ENCODE measurements around the gene MIB2. TPM values are rescaled to one million over a fixed set of nuclear protein-coding genes. Genes with fewer than 3 reads are reported as not detected.

The MIB2 gene
- total and polyA plus RNA-seq, 2 donors (not counting 1 experiment from before 2014, with no cell fraction given), result 94.0 to 95.9 TPM

- peak overlapping the region; percentile 63 for H3K4me3 Mint-ChIP-seq
- no peak overlapping the region for H2AFZ ChIP-seq (ENCODE audit: insufficient read depth, low read depth, low read length, poor library complexity, severe bottlenecking)
- 84% methylated on average over 20 of the region's 22 CpGs for WGBS (ENCODE audit: insufficient coverage)
- peaks cover 28% of the 10 kb centered on the region for H3K4me1 Mint-ChIP-seq
- peaks cover 0 to 5% (median 0%) of the 10 kb centered on the region in 3 donors for H3K9me3 ChIP-seq (ENCODE audit: control extremely low read depth in 1 of 3, control insufficient read depth in 2 of 3, insufficient read depth in 1 of 3, low read length in 2 of 3)
- TF ChIP-seq EZH2 (IDR thresholded peaks at IDR 0.05; ENCODE audit: borderline replicate concordance, insufficient read depth, low read depth, low read length, poor library complexity, severe bottlenecking) (no peak), CTCF (IDR thresholded peaks at IDR 0.05) (no peak)
- no peaks in the 10 kb centered on the region for H3K9me3 Mint-ChIP-seq (ENCODE audit: insufficient read depth)
- no peak overlapping the region for H3K9ac ChIP-seq (ENCODE audit: low read length)
- peaks cover 11% of the 10 kb centered on the region for H3K27me3 Mint-ChIP-seq
- DNase-seq, result peak; percentile 25
- H3K36me3 ChIP-seq (replicated peaks in 1 of 2; ENCODE audit: control extremely low read depth in 1 of 2, control insufficient read depth in 1 of 2, extremely low read depth in 1 of 2, insufficient read depth in 2 of 2, low read length in 1 of 2), result no peaks in the 10 kb centered on the region
- peak overlapping the region; percentile 81 for H3K4me2 ChIP-seq (replicated peaks; ENCODE audit: low read depth, low read length, poor library complexity, severe bottlenecking)
- H3K27ac Mint-ChIP-seq, result no peak overlapping the region
- H3K79me2 ChIP-seq (ENCODE audit: control insufficient read depth, insufficient read depth, low read length), result no peaks in the 10 kb centered on the region
- peaks cover 0 to 32% (median 7%) of the 10 kb centered on the region in 4 experiments for H3K27me3 ChIP-seq (replicated peaks in 1 of 4; ENCODE audit: control extremely low read depth in 1 of 4, control insufficient read depth in 3 of 4, insufficient read depth in 4 of 4, low read length in 3 of 4)
- no peak for ATAC-seq (ENCODE audit: low read depth)
- POLR2A ChIA-PET, result no interaction called here
- CTCF ChIA-PET, result no interaction called here
- H3K27ac ChIP-seq (ENCODE audit: low read length in 2 of 2), result no peak overlapping the region
- H3K4me1 ChIP-seq (ENCODE audit: control insufficient read depth in 2 of 2, insufficient read depth in 2 of 2, low read length in 2 of 2), result peaks cover 18 to 35% of the 10 kb centered on the region in 2 donors
- H3K4me3 ChIP-seq (ENCODE audit: control extremely low read depth in 1 of 5, extremely low read depth in 1 of 5, insufficient read depth in 1 of 5, low read depth in 2 of 5, low read length in 4 of 5), result no peak overlapping the region
- no peaks in the 10 kb centered on the region for H4K20me1 ChIP-seq (ENCODE audit: control insufficient read depth, insufficient read depth, low read length, poor library complexity, severe bottlenecking)
- intact Hi-C loops (cut with micrococcal nuclease), result no loop called here
Measured at GRCh38 chr1:1600861-1601563, 14.3 kb upstream of the MIB2 start.

- Histone ChIP-seq H3K4me3 (ENCODE audit: control extremely low read depth in 1 of 5, extremely low read depth in 1 of 5, insufficient read depth in 1 of 5, low read depth in 2 of 5, low read length in 4 of 5) (no peak overlapping the region), H3K79me2 (ENCODE audit: control insufficient read depth, insufficient read depth, low read length) (no peaks in the 10 kb centered on the region), H3K4me1 (ENCODE audit: control insufficient read depth in 2 of 2, insufficient read depth in 2 of 2, low read length in 2 of 2) (peaks cover 21 to 38% of the 10 kb centered on the region in 2 donors), H4K20me1 (ENCODE audit: control insufficient read depth, insufficient read depth, low read length, poor library complexity, severe bottlenecking) (no peaks in the 10 kb centered on the region), H3K36me3 (replicated peaks in 1 of 2; ENCODE audit: control extremely low read depth in 1 of 2, control insufficient read depth in 1 of 2, extremely low read depth in 1 of 2, insufficient read depth in 2 of 2, low read length in 1 of 2) (no peaks in the 10 kb centered on the region), H3K4me2 (replicated peaks; ENCODE audit: low read depth, low read length, poor library complexity, severe bottlenecking) (no peak overlapping the region), H3K27me3 (replicated peaks in 1 of 4; ENCODE audit: control extremely low read depth in 1 of 4, control insufficient read depth in 3 of 4, insufficient read depth in 4 of 4, low read length in 3 of 4) (peaks cover 0 to 32% (median 5%) of the 10 kb centered on the region in 4 experiments), H3K9ac (ENCODE audit: low read length) (no peak overlapping the region), H3K27ac (ENCODE audit: low read length in 2 of 2) (no peak overlapping the region), H2AFZ (ENCODE audit: insufficient read depth, low read depth, low read length, poor library complexity, severe bottlenecking) (no peak overlapping the region), H3K9me3 (ENCODE audit: control extremely low read depth in 1 of 3, control insufficient read depth in 2 of 3, insufficient read depth in 1 of 3, low read length in 2 of 3) (peaks cover 0 to 5% (median 0%) of the 10 kb centered on the region in 3 donors)
- Mint-ChIP-seq H3K27me3 (peaks cover 11% of the 10 kb centered on the region), H3K4me3 (no peak overlapping the region), H3K4me1 (peaks cover 30% of the 10 kb centered on the region), H3K9me3 (ENCODE audit: insufficient read depth) (no peaks in the 10 kb centered on the region), H3K27ac (no peak overlapping the region)
- ATAC-seq (ENCODE audit: low read depth), result no peak
- CTCF ChIA-PET, result no interaction called here
- TF ChIP-seq EZH2 (IDR thresholded peaks at IDR 0.05; ENCODE audit: borderline replicate concordance, insufficient read depth, low read depth, low read length, poor library complexity, severe bottlenecking), result no peak
- TF ChIP-seq CTCF (IDR thresholded peaks at IDR 0.05), result no peak
- peak; percentile 12 for DNase-seq
- intact Hi-C loops (cut with micrococcal nuclease), result no loop called here
- POLR2A ChIA-PET, result no interaction called here
- 97% methylated on average over 15 of the region's 15 CpGs for WGBS (ENCODE audit: insufficient coverage)
Measured at GRCh38 chr1:1601564-1602303, 13.6 kb upstream of the MIB2 start.

Measured in B cell (primary cell).